Activated CD8-positive, alpha-beta memory T cell treated with anti-CD3 and anti-CD28 coated beads, Interleukin-2, amount 50 U/mL, for 48 hours (primary cell): ENCODE results near the gene DNAH1.

Experiments used
- DNase-seq: peaks from one replicate; pipeline ENCODE4 v3.0.0-alpha.2; 2020

DNAH1 gene

DNA sequence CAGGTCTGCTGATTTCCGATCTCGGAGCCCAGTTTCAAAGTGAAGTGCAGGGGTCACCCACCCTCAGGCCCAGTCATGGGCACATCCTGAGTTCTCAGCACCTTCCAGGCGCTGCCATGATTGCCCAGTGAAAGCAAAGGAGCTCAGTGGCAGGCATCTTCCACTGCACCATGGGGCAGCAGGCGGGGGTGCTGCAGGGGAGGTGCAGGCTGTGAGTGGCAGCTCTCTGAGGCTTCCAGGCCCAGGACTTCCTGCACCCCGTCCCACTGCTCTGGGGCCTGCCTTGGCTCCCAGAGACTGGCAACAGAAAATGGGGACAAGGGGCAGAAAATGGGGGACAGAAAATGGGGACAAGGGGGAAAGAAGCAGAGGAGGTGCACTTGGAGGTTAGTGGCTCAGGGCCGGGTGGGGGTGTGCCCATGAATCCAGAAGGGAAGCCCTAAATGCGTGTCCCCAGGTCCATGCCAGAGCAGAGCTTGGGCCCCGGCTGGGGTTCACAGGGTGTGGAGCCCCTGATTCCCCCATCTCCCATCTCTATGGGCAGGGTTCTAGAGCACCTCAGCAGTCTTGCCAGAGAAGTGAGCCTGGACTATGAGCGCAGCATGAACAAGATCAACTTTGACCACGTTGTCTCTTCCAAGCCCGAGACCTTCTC lies 28.0 kb downstream of the DNAH1 start:
- no peak for DNase-seq

DNA sequence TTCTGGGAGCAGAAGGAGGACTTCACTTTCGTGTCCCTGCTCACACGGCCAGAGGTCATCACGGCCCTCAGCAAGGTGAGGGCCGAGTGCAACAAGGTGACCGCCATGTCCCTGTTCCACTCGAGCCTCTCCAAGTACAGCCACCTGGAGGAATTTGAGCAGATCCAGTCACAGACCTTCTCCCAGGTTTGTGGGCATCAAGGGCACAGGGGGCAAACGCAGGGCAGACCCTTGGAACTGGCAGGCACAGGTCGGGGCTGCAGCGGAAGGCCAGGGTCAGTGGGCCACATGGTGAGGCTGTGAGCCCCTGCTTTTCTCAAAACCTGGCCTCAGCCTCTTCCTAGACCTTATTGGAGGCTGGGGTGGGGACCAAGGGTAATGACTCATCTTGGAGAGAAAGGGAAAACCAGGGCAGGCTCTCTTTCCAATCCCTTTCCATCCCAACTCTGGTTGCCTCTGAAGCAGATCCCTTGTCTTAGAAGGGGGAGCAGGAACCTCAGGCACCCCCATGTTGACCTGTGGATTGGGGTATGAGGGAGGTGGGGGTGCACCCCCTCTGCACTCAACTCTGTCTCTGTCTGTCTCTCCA lies 29.5 kb downstream of the DNAH1 start:
- DNase-seq: no peak

DNA sequence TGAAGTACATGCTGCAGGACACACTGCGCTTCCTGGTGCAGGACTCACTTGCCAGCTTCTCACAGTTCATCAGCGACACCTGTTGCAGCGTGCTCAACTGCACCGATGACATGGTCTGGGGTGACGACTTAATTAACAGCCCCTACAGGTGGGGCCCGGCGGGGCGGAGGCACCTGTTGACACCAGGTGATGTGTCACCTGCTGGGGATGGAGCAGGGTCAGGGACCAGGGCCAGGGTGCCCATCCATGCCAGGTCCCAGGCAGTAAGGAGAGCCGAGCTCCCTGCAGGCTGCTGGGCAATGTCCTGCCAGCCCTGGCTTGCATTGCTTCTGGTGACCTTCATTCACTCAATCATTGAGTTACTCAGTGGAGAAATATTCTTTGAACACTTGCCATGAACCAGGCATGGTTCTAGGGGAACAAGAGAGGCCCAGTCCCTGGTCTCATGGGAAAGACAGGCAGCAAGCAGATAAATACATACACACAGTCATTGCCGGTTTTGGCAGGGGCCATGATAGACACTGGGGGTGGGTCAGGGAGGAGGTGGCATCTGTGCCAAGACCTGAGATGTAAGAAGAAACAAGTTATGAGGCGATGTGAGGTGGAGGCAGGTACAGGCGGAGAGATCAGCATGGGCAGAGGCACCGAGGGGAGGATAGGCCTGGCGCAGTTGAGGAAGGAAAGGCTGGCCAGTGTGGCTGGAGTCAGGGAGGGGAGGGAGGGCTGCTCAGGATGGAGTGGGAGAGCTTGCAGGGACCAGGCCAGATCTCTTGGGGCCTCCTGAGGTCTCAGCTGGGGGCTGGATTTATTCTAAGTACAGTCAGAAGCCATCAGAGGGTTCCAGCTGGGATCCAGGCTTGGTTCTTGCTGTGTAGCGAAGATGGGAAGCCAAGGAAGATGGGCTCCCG lies 30.8 kb downstream of the DNAH1 start:
- DNase-seq: no peak

DNA sequence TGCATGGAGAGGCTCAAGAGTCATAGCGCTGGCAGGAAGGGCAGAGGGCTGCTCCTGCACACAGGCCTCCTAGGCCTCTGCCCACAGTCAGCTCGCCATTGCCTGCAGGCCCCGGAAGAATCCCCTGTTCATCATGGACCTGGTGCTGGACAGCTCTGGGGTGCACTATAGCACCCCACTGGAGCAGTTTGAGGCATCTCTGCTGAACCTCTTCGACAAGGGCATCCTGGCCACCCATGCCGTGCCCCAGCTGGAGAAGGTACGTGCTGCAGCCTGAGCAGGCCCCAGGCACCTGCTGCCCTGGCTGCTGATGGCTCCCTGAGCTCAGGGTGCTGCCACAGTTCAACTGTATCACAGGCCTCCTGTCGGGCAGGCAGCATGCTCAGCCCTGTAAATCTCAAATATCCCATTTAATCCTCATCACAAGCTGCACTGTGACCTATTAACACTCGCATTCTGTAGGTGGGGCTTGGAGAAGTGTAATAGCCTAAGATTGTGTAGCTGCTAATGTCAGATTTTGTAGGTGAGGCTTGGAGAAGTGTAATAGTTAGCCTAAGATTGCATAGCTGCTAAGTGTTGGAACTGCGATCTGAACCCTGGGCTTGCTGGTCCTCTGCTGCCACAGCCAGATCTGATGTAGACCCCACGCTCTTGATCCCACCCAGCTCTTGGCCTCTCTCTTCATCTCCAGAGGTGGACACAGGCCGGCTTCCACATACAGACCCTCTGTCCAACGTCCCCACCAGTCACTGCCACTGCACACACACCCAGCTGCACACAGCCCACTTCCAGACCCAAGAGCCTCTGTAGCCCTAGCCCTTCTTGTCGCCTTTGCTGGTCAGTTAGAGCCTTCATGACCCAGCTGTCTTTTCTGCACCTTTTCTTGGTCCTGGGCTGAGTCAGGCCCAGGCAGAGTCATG lies 31.9 kb downstream of the DNAH1 start:
- DNase-seq: no peak

DNA sequence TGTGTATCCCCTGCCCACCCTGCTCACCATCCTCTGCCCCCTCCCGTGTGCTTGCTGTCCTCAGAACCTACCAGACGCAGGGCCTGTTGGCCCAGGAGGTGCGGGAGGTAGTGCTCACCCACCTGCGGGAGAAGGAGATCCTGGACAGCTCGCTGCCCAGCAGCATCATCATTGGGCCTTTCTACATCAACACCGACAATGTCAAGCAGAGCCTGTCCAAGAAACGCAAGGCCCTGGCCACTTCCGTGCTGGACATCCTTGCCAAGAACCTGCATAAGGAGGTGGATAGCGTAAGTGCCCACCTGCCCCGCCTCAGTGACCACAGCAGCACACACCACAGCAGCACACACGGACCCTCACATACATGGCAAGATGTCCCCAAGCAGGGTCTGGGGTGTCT lies 33.0 kb downstream of the DNAH1 start:
- no peak for DNase-seq

DNA sequence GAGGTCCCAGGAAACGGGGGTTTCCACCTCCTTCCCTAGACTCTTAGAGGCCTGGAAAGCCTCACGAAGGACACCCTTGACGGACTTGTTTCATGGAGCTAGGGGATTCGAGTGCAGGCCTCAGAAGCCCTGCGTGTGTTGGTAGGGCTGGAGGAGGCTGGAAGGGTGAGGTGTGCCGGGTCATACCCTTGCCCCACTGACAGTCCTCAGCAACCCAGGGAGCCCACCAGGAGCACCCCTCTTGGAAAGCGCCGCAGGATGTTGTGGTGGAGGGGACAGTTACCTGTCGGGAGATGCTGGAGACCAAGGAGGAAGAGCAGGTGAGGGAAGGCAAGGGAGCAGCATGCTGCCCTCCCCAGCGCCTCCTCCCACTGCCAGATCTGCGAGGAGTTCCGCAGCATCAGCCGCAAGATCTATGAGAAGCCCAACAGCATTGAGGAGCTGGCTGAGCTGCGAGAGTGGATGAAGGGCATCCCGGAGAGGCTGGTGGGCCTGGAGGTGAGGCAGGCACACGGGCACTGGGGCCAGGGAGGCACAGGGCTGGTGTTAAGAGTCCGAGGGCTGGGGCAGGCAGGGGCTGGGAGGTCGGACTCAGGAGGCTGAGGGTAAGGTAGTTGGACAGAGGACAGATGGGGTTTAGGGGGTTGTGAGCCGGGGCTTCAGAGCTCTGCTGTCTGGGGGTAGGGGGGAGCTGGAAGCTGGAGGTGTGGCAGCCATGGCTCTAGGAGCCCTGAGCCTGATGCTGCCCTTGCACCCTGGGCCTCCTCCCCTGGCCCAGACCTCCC lies 33.7 kb downstream of the DNAH1 start:
- DNase-seq: no peak

DNA sequence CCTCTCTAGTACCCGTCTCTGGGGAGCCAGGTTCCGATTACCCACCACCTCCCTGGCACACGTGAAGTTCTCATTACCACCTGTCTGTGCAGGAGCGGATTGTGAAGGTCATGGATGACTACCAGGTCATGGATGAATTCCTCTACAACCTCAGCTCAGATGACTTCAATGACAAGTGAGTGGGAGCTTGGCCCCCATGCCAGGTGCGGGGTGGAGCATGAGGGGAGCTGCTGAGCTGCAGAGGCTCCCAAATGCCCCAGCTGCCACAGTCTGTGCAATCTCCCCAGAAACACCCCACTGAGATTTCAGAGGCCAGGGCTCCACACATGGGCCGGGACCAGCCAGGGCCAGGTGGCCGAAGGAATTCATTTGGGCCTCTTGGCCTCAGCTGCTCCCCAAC lies 34.3 kb downstream of the DNAH1 start:
- no peak for DNase-seq

DNA sequence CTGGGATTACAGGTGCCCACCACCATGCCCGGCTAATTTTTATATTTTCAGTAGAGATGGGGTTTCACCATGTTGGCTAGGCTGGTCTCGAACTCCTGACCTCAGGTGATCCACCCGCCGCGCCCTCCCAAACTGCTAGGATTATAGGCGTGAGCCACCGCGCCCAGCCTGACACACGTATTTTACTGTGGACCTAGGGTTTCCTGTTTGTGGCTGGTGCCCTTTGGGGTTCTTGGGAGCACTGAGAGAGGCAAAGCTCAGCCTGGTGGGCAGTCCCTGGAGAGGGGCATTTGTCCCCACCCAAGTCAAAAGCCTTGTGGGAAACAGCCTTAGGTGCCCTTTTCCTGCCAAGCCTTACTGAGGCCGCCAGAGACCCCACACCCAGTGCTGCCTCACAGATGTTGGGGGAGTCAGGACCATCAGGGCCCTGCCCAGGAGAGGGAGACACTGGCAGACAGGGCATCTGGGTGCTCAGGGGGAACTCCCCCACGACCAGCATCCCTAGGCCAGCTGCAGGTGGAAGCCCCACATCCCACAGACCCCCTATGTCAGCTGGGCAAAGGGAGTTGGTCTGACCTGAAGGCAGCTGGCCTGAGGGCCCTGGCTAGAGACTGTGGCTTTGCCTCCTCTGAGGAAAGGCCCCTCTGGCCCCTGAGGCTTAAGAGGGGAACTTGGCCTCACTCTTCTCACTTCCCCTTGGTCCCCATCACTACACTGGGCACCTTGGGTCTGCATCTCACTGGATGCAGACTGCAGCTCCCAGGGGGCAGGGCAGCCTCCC lies 35.1 kb downstream of the DNAH1 start:
- DNase-seq: no peak

DNA sequence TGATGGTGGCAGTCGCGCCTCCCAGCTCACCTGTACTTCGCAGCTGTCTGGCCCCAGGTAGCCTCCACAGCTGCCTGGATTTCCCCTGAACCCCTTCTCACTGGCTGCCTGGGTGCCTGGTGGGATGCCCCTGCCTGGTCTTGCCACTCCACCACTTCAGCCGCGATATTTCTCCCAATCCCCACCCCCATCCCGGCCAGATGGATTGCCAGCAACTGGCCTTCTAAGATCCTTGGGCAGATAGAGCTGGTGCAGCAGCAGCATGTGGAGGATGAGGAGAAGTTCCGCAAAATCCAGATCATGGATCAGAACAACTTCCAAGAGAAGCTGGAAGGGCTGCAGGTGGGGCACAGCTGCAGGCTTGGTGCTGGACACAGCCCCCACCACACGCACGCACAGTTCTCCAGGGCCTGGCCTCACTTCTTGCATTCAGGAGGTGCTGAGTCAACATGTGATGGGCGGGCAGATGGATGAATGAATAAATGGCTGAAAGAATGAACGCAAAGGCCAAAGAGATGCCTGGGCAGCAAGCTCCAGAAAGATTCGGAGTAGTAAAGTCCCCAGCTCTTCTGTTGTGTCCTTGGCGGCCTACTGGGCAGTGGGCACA lies 35.7 kb downstream of the DNAH1 start:
- DNase-seq: no peak

DNA sequence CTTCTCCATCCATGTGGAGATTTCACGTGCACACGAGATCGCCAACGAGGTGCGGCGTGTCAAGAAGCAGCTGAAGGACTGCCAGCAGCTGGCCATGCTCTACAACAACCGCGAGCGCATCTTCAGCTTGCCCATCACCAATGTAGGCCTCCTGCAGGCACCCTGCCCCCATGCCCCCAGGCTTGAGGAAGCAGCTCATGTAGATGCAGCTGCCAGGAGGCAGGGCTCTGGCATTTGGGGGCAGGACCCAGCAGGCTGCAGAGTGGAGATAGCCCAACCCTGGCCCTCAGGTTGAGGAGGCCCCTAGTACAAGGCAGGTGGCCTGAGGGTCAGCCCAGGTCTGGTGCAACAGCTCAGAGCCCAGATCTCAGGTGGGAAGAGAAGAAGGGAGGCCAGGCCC lies 36.4 kb downstream of the DNAH1 start:
- no peak for DNase-seq

DNA sequence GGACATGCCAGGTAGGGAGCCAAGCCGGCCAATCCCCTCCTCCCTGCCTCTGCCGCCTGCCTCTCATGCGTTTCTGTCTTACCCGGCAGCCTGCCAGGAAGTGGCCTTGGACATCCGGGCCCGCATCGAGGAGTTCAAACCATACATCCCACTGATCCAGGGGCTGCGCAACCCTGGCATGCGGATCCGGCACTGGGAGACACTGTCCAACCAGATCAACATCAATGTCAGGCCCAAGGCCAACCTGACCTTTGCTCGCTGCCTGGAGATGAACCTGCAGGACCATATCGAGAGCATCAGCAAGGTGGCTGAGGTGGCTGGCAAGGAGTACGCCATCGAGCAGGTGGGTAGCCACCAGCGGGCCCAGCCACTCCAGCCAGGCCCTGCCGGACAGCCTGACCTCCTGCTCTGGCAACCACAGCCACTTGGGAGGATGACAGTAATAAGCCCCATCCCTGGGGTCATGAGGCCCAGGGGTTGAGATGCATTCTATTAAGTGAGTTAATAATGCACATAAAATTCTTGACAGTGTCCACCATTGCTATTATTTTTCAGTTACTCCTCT lies 37.3 kb downstream of the DNAH1 start:
- no peak for DNase-seq

DNA sequence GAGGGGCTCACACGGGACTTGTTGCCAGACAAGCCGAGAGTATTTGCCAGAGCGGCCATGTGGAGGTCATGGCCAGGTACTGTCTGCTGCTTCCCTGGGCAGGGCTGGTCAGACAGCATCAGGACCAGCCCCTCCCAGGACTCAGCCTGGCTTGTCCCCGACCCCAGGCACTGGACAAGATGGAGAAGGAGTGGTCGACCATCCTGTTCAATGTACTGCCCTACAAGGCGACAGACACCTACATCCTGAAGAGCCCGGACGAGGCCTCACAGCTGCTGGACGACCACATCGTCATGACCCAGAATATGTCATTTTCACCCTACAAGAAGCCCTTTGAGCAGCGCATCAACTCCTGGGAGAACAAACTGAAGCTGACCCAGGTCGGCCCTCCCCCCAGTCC lies 38.6 kb downstream of the DNAH1 start:
- no peak for DNase-seq

DNA sequence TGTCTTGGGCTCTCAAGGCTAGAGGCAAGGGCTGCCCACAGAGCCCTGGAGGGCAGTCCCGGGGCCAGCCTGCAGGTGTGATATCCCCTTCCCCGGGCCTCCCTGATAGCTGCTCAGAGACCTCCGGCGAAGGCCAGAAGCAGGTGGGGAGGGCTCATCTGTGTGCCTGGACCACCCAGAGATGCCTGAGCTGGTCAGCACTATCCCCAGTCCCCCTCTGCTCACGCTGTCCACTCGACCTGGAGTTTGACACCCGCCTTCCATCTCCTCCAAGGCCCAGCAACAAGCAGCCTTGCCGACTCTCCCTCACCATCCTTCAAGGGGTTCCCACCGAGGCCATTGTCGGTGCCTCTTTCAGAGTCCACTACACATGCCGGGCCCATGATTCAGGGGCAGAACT lies 39.4 kb downstream of the DNAH1 start:
- no peak for DNase-seq

DNA sequence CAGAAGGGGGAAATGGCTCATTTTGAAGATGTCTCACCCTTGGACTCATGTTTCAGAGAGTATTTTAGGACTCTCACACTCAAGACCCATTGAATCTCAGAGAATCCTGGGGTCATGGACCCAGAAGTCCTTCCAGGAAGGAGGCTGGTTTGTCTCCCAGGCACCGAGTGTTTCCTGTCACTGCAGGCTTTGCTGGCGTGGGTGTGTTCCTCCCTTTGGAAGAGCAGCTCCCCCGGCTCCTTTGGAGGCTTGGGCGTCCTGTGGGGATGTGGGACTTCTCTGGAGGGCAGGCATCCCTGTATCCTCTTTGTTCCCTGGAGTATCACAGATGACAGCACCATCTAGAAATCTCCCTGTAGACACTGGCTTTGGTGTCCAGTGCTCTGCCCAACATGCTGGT lies 40.0 kb downstream of the DNAH1 start:
- DNase-seq: no peak

DNA sequence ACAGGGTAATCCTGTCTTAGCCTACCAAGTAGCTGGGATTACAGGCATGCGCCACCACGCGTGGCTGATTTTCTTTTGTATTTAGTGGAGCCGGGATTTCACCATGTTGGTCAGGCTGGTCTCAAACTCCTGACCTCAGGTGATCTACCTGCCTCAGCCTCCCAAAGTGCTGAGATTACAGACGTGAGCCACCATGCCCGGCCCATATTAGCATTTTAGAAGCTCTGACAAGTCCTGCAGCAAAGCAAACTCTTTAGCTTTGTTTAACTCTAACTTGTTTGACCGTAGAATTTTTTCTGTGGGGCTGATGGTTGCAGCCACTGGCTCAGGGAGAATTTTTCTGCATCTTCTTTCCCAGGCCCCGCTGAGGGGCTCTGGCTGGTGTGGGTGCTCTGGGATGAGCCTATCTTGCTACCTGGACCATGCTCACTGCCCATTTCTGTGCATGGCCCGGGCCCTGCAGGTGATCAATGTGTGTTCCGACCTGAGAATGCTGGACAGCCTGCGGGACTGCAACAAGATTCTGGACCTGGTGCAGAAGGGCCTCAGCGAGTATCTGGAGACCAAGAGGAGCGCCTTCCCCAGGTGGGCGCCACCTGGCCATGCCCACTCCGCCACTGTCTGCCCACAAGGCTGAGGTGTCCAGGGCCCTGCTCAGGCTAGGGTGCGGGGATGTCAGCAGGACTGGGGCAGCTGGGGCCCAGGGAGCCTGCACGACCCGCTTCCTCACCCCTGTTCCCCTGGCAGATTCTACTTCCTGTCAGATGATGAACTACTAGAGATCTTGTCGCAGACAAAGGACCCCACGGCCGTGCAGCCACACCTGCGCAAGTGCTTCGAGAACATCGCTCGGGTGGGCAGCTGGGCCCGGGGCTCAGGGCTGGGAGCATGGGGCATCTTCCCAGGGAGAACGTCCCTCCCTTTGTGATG lies 41.3 kb downstream of the DNAH1 start:
- no peak for DNase-seq

DNA sequence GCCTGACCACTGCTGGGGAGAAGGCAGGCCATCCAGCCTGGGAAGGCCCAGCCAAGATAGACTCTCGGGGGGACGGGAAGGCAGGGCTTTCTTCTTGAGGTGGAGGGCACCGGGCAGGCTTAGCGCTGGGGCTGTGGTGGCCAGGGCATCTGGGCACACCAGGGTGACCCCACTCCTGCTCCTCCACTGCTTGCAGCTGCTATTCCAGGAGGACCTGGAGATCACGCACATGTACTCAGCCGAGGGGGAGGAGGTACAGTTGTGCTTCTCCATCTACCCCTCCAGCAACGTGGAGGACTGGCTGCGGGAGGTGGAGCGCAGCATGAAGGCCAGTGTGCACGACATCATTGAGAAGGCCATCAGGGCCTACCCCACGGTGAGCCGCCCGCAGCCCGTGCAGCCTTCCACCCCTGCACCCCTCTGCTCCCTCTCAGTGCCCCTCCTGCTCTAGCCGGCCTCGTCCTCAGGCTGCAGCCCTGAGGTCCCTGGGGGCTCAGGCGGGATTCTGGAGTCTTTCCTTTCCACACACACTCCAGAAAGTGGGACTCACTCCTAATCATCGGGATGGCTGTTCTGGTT lies 42.3 kb downstream of the DNAH1 start:
- DNase-seq: no peak

DNA sequence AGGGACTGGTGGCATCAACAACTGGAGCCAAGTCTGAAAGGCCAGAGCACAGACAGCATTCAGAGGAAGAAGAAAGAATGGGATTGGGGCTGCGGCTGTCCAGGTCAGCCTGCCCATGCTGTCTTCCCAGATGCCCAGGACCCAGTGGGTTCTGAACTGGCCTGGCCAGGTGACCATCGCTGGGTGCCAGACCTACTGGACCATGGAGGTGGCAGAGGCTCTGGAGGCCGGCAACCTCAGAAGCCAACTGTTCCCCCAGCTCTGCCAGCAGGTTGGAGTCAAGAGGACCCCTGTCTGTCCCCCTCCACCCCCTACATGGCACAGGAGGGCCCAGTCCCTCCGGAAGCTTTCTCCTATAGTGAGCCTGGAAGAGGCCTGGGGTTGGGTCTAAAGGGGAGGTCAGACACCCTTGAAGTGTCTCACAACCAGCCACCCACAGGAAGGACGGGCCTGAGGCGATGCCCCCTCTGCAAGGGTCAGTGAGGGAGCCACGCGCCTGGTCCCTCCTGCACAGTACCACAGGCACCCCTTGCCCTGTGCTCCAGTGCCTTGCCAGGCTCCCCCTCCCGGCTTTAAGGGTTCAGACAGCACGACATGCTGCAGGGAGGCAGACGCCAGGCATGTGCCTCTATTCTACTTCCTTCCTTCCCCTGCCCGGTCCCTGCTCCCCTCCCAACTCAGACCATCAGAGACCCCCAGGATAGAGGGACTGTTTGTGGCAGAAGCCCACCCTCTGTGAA lies 43.2 kb downstream of the DNAH1 start:
- DNase-seq: no peak

DNA sequence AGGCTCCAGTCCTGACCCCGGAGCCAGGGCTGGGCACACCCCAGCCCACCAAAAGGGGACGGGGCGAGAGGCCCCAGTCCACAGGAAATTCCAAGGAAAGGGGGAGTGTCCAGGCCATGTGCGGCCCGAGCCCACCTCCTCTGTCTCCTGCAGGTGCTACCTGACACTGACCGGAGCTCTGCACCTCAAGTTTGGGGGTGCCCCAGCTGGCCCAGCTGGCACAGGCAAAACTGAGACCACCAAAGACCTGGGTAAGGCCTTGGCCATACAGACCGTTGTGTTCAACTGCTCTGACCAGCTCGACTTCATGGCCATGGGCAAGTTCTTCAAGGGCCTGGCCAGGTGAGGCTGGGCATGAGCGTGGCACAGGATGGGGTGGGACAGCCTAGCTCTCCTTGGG lies 44.9 kb downstream of the DNAH1 start:
- DNase-seq: no peak
